ENCODE results near the gene SPDYE1.

DNA sequence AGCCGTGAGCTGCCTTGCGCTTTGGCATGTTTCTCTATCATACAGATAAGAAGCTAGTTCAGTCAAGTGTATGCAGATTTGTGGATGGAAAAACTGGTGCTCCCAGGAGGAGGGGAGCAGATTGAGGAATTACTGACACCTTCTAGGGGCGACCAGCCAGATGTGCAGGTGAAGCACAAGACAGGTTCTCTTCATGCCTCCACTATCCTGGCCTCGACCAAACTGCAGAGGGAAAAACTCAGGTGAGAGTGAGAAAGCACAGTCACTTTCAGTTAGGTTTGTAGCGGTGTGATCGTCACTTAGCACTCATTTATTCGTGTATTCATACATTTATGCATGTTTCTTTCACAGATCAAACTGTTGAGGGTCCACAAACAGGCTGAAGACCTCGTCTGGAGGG lies 46.2 kb downstream of the SPDYE1 start:
- TF ChIP-seq ZNF317 (CRISPR knock-in tag; IDR thresholded peaks at IDR 0.05; ENCODE audit: borderline replicate concordance, low read depth): no peak
- TF ChIP-seq, protein P1, sequence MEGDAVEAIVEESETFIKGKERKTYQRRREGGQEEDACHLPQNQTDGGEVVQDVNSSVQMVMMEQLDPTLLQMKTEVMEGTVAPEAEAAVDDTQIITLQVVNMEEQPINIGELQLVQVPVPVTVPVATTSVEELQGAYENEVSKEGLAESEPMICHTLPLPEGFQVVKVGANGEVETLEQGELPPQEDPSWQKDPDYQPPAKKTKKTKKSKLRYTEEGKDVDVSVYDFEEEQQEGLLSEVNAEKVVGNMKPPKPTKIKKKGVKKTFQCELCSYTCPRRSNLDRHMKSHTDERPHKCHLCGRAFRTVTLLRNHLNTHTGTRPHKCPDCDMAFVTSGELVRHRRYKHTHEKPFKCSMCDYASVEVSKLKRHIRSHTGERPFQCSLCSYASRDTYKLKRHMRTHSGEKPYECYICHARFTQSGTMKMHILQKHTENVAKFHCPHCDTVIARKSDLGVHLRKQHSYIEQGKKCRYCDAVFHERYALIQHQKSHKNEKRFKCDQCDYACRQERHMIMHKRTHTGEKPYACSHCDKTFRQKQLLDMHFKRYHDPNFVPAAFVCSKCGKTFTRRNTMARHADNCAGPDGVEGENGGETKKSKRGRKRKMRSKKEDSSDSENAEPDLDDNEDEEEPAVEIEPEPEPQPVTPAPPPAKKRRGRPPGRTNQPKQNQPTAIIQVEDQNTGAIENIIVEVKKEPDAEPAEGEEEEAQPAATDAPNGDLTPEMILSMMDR (IDR thresholded peaks at IDR 0.05): no peak
- TF ChIP-seq MAX (CRISPR knock-in tag; IDR thresholded peaks at IDR 0.05): no peak
- TF ChIP-seq NR1H2 (CRISPR knock-in tag; IDR thresholded peaks at IDR 0.05): no peak
- TF ChIP-seq ZBTB43 (CRISPR knock-in tag; IDR thresholded peaks at IDR 0.05): no peak
- TF ChIP-seq, protein P2, sequence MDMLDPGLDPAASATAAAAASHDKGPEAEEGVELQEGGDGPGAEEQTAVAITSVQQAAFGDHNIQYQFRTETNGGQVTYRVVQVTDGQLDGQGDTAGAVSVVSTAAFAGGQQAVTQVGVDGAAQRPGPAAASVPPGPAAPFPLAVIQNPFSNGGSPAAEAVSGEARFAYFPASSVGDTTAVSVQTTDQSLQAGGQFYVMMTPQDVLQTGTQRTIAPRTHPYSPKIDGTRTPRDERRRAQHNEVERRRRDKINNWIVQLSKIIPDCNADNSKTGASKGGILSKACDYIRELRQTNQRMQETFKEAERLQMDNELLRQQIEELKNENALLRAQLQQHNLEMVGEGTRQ (CRISPR knock-in tag; IDR thresholded peaks at IDR 0.05): no peak
- no peak for TF ChIP-seq ZBTB21 (CRISPR knock-in tag; IDR thresholded peaks at IDR 0.05; ENCODE audit: borderline replicate concordance)
- TF ChIP-seq ZNF423 (CRISPR knock-in tag; IDR thresholded peaks at IDR 0.05): no peak
